GM12864 (cell line): ENCODE results near the gene PRR5L.

Experiments
- DNase-seq: peaks from one replicate; pipeline ENCODE4 v3.0.0-alpha.2; 2011; ENCODE audit warnings: low read depth
- H3K4me3 ChIP-seq: 2 replicates; pipeline ENCODE4 v1.5.1; 2011; ENCODE audit warnings: mild to moderate bottlenecking, low read depth, low read length, control low read depth
- TF ChIP-seq, protein P1 (sequence below): IDR thresholded peaks from 2 replicates; pipeline ENCODE4 v1.5.1; 2011; ENCODE audit warnings: low read depth, mild to moderate bottlenecking, moderate library complexity, low read length, control low read depth, inconsistent platforms; ENCODE audit errors: missing control alignments

Gene PRR5L

DNA sequence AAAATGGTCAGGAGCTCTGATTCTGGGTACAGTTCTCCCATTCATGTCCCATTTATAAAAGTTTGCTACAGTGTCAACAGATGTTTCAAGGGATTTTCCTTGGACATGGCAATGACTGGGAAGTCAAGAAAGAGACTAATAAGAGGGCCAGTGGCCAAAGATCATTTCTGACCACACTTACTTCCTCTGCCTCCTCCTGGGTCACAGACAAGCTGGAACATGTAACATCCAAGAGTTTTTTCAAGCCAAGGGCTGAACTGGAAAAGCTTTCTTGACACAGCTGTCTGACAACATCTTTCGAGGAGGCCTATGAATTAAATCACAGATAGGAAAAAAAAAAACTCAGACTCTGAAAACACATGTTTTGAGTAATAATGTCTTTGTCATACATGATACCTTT is 15.6 kb upstream of the PRR5L start:
- no peak overlapping the region for H3K4me3 ChIP-seq
- TF ChIP-seq, protein P1, sequence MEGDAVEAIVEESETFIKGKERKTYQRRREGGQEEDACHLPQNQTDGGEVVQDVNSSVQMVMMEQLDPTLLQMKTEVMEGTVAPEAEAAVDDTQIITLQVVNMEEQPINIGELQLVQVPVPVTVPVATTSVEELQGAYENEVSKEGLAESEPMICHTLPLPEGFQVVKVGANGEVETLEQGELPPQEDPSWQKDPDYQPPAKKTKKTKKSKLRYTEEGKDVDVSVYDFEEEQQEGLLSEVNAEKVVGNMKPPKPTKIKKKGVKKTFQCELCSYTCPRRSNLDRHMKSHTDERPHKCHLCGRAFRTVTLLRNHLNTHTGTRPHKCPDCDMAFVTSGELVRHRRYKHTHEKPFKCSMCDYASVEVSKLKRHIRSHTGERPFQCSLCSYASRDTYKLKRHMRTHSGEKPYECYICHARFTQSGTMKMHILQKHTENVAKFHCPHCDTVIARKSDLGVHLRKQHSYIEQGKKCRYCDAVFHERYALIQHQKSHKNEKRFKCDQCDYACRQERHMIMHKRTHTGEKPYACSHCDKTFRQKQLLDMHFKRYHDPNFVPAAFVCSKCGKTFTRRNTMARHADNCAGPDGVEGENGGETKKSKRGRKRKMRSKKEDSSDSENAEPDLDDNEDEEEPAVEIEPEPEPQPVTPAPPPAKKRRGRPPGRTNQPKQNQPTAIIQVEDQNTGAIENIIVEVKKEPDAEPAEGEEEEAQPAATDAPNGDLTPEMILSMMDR, result no peak
- DNase-seq, result no peak

- H3K4me3 ChIP-seq, result no peak overlapping the region
- DNase-seq, result no peak
- TF ChIP-seq, protein P1, result no peak
Observed at GRCh38 chr11:36281850-36282249, 14.2 kb upstream of the PRR5L start.

- no peak for DNase-seq
- TF ChIP-seq, protein P1, result no peak
- no peak overlapping the region for H3K4me3 ChIP-seq
Observed at GRCh38 chr11:36282926-36283325, 13.2 kb upstream of the PRR5L start.

- peak overlapping the region; percentile 76 for H3K4me3 ChIP-seq
- TF ChIP-seq, protein P1, result no peak
- no peak for DNase-seq
Observed at GRCh38 chr11:36288442-36289225, 7.5 kb upstream of the PRR5L start.

DNA sequence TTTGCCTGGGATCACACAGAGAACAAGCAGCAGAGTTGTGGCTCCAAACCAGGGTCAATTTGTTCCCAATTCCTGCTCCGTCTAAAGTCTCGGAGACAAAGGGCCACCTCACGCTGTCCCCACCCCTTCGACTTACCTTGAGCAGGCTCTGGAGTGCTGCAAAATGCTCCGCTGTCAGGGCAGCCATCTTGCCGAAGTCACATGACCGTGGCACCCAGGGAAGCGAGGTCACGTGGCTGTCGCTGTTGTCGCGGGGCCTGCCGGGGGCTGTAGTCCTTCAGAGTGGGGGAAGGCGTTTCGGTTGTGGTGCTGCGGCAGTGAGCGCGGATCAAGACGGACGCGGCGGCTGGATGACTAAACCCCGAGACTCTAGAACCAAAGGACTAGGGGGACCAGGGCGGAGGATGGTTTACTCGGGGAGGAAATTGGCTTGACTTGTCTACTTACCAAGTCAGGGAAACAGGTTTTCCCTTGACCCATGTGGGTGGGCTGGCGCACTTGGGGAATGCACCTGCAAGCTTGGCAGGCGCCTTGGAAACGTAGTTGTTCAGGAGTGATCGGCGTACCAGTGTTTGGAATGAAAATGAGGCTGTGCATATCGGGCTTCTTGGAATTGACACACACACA is 6.7 kb upstream of the PRR5L start, which contains the start of gene COMMD9:
Gene COMMD9 (minus strand): TSS at position 199 of the 627 bp plus-strand sequence. CDS start 12 bp downstream, at position 187.
- DNase-seq, result peak; percentile 82
- TF ChIP-seq, protein P1, result no peak
- peak within 1 kb of the TSS; percentile 76 for H3K4me3 ChIP-seq

DNA sequence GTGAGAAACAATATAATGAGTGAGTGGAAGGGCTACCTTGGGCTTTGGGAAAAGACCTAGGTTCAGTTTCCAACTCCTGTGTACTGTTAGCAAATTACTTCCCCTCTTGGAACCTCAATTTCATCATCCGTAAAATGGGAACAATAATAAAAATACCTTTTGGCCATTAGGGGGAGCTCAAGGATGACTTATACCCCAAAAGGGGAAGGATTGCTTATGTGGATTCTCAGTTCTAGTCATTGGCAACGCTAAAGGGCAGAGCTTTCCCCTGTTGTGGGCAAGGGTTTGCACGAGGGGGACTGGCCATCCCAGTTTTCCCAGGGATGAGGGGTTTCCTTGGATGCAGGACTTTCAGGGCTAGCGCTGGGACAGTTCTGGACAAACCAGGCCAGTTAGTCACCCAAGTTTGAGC is 3.8 kb upstream of the PRR5L start:
- no peak overlapping the region for H3K4me3 ChIP-seq
- TF ChIP-seq, protein P1, result peak; percentile 54
- DNase-seq, result peak; percentile 22
